NT2/D1 (cell line): Measurements from ENCODE around the gene TERT.

Experiments used
- SUZ12 ChIP-seq: IDR thresholded peaks from 2 replicates; pipeline ENCODE4 v1.6.1; 2011; ENCODE audit not compliant: insufficient read length, insufficient read depth; ENCODE audit errors: extremely low read depth
- YY1 ChIP-seq: IDR thresholded peaks from 2 replicates; pipeline ENCODE4 v1.6.1; 2011; ENCODE audit not compliant: insufficient read length, insufficient read depth
- ZNF274 ChIP-seq: IDR thresholded peaks from 2 replicates; pipeline ENCODE4 v1.6.1; 2011; ENCODE audit warnings: mild to moderate bottlenecking, low read depth, low read length

- TF ChIP-seq ZNF274 (no peak), YY1 (no peak), SUZ12 (no peak)
These were observed 15.3 kb downstream of the TERT start for GRCh38 chr5:1279443-1280151.
